ENCODE data around the gene ATP2B3.
"Not testable (repeated sequence)": the region's sequence is repeated elsewhere in the genome, so short reads cannot be mapped to it uniquely, and the experiment has no call there.

The ATP2B3 gene

DNA sequence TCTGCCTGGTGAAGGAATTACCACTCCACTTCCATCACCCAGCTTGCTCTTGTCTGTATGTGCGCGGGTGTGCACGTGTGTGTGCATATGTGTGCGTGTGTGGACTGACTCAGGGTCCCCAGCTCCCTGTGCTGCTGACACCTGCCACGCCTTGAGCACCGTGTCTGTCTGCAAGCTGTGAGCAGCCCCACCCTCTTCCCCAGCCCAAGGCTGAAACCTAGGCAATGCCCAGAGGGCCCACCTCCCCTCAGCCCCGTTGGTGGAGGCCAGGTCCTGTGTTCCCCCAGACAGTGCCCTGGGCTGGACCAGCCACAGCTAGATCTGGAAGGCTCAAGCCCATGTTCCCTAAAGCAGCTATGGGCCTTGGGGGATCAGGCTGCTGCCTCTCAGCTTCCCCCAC is 83.5 kb downstream of the ATP2B3 start:
- no peak overlapping the region for H3K4me3 ChIP-seq (ENCODE audit: low read length)

DNA sequence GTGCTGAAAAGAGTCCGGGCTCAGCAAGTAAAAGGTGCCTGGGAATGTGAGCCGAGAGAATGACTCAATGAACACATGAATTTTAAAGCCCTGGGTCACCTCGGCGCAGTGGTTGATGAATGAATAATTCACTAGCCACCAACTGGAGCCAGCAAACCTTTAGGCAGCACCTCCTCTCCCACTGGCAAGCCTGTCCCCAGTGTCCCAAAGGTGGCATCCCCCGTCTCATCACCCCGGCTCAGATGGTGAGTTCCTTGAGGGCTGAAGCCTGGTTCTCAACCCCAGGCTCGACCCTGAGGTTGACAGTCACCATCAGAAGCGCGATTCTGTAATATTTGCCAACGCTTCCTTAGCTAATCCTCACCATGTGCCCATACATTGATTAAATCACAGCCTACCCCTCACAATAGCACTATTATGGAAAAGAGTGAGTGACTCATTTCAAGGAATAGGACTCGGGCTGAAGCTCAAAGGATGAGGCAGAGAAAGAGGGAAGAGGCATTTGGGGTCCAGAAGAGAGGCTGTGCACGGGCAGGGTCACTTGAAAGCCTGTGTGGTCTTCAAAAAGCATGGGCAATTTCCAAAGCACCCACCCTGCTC is 84.2 kb downstream of the ATP2B3 start:
- TF ChIP-seq ZNF274 (IDR thresholded peaks at IDR 0.05; ENCODE audit: low read depth, low read length): no peak
- H3K4me3 ChIP-seq (ENCODE audit: low read length): no peak overlapping the region

More for the DNA sequence above, 83.5 kb downstream of the ATP2B3 start:
- no peak for TF ChIP-seq ZNF274 (IDR thresholded peaks at IDR 0.05; ENCODE audit: low read depth, low read length)

DNA sequence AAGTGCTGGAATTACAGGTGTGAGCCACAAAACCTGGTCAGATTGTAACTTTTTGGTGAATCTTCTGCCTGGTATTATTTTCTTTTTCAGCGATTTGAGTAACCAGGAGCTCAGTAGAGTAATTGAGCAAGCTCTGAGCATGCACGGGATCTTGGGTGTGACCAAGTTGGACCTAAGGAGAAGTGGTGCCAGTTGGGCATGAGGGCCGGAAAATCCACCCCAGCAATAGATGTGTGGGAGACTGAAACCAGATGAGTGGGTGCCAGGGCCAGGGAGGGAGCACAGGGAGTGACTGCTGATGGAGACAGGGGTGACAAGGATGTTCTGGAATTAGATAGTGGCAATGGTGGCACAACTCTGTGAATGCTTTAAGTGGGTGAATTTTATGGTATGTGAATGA is 85.2 kb downstream of the ATP2B3 start:
- TF ChIP-seq ZNF274 (IDR thresholded peaks at IDR 0.05; ENCODE audit: low read depth, low read length): no peak
- no peak overlapping the region for H3K4me3 ChIP-seq (ENCODE audit: low read length)

DNA sequence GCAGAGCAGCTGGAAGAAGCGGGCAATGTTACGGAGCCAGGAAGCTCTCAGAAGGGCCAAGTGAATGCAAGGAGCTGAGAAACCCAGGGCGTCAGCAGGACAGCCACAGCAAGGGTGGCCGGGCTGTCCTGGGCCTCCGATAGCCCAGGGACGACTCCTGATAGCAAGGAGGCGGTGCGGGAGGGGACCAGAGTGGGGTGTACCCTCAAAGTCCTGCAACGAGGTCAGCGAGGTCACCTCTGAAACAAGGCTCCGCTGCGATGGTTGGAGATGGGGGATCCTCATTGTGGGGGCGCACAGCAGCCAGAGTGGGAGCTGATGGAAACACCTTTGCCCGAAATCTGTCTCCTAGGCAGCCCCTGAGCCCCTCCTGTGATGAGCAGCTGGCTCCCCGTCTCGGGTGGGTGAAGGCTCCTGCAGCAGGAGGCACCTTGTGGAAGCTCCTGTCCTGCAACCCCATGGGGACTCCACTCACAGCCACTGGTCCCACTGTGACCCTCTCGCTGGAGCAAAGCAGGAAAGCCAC is 85.8 kb downstream of the ATP2B3 start:
- H3K4me3 ChIP-seq (ENCODE audit: low read length): no peak overlapping the region
- no peak for TF ChIP-seq ZNF274 (IDR thresholded peaks at IDR 0.05; ENCODE audit: low read depth, low read length)

DNA sequence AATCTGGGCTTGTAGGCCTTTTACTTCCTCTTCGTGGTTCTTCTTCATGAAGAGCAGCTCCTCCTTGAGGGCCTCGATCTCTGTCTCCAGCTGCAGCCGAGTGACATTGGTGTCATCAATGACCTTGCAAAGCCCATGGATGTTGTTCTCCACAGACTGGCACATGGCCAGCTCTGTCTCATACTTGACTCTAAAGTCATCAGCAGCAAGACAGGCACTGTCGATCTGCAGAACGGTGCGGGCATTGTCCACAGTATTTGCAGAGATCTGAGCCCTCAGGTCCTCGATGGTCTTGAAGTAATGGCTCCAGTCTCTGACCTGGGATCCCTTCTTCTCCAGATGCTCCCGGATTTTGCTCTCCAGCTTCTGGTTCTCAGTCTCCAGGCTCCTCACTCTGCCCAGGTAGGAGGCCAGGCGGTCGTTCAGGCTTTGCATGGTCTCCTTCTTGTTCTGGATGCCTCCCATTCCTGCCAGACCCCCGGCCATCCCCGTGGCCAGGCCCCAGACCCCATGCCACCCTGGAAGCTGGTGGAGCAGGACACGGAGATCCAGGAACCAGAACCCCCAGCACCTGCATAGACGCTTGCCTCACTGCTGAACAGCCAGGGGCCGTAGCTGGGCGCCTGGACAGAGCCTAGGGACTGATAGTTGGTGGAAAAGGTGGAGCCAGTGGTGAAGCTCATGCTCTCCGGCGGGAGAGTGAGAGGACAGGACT is 87.4 kb downstream of the ATP2B3 start:
- not testable (repeated sequence) for H3K4me3 ChIP-seq (ENCODE audit: low read length)

DNA sequence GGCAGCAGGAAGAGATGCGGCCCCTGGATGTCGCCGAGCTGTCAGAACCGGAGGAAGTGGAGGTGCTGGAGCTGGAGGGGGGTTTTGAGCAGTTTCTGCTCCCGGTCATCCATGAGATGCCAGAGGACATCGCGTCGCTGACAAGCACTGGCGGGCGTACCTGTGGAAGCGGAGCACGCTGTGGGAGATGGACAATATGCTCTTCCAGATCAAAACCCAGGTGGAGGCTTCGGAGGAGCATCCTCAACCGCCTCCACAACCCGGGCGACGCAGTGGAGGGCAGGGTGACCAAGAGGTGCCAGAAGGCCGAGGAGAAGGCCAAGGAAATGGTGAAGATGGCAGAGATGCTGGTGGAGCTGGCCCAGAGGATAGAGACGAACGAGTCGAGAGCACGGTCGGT is 89.1 kb downstream of the ATP2B3 start:
- TF ChIP-seq ZNF274 (IDR thresholded peaks at IDR 0.05; ENCODE audit: low read depth, low read length): no peak
- H3K4me3 ChIP-seq (ENCODE audit: low read length): no peak overlapping the region

DNA sequence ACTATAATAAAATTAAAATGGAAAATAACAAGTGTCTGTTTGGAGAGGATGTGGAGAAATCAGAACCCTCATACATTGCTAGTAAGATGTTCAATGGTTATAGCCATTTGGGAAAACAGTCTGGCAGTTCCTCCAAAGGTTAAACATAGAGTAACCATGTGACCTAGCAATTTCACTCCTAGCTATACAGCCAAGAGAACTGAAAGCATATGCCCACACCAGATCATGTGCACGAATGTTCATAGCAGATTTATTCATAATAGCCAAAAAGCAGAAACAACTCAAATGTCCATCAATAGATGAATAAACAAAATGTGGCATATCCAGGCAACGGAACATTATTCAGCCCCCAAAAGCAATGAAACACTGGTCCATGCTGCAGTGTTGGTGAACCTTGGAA is 90.9 kb downstream of the ATP2B3 start:
- TF ChIP-seq ZNF274 (IDR thresholded peaks at IDR 0.05; ENCODE audit: low read depth, low read length): no peak

DNA sequence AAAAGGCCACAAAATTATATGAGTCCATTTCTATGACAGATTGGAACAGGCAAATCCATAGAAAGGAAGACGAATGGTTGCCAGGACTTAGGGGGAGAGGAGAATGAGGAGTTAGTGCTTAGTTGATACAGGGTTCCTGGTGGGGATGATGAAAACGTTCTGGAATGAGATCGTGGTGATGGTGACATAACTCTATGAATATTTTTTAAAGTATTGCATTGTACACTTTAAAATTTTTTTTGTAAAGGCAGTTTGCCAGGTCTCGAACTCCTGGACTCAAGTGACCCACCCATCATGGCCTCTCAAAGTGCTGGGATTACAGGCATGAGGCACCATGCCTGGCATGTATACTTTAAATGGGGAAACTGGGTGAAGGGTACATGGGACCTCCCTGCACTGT is 91.4 kb downstream of the ATP2B3 start:
- no peak for TF ChIP-seq ZNF274 (IDR thresholded peaks at IDR 0.05; ENCODE audit: low read depth, low read length)
- no peak overlapping the region for H3K4me3 ChIP-seq (ENCODE audit: low read length)

More for the DNA sequence above, 90.9 kb downstream of the ATP2B3 start:
- H3K4me3 ChIP-seq (ENCODE audit: low read length): no peak overlapping the region

DNA sequence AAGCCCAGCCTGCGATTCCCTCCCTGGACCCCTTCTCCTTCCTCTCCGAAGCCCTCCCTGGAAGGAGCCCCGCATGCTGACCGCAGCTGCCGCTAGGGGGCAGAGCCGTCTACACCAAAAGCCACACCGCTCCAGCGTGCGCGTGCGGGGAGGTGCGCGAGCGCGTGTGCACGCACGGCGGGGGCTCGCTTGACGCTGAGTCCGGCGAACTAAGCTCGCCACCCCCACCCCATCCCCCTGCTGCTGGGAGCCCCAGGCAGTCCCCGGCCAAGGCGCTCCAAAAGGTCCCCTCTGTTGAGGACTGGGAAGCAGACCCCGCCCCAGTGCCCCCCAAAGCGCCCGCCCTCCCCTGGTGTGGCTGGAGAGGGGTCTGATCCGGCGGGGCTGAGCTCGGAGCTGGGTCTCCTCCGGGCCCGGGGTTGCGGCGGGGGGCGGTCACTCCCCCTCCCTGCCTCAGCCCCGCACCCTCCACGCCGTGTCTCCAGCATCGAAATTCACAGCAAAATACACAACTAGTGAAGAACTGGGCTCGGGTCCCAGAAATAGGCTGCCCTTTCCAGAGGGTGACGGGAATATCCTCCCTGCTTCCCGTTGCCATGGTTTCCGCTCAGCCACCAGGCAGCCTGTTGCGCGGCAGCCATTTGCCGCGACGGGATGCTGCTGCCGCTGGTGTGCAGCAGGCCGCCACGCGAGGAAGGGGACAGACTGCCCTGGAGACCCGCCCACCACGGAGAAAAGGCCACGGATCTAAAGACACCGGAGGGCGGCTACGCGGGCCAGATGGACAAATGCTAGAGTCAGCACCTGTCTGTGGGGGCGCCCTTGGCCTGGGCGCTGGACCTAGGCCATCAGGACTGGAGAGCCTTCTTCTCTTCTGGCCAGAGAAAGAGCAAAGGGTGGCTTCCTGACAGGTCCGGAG is 92.7 kb downstream of the ATP2B3 start:
- H3K4me3 ChIP-seq (ENCODE audit: low read length): no peak overlapping the region; the same call in 1 of the 2 replicates
- TF ChIP-seq ZNF274 (IDR thresholded peaks at IDR 0.05; ENCODE audit: low read depth, low read length): no peak

DNA sequence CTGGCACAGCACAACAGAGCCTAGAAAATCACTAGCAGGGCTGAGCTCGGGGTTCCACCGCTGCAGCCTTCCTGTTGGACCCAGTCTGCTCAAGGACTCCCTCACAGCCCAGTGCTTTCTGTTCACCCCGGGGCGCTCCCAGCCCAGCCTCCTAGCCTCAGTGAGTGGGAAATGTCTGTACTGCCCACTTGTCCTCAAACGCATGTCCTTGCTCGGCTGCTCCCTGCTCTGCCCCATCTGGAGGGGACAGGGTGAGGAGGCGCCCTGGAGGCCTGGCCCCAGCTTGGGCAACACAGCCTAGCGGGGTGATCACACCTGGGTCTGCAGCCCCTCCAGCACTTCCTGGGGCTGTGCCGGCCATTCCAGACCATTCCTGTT is 93.4 kb downstream of the ATP2B3 start:
- H3K4me3 ChIP-seq (ENCODE audit: low read length): no peak overlapping the region
- no peak for TF ChIP-seq ZNF274 (IDR thresholded peaks at IDR 0.05; ENCODE audit: low read depth, low read length)

DNA sequence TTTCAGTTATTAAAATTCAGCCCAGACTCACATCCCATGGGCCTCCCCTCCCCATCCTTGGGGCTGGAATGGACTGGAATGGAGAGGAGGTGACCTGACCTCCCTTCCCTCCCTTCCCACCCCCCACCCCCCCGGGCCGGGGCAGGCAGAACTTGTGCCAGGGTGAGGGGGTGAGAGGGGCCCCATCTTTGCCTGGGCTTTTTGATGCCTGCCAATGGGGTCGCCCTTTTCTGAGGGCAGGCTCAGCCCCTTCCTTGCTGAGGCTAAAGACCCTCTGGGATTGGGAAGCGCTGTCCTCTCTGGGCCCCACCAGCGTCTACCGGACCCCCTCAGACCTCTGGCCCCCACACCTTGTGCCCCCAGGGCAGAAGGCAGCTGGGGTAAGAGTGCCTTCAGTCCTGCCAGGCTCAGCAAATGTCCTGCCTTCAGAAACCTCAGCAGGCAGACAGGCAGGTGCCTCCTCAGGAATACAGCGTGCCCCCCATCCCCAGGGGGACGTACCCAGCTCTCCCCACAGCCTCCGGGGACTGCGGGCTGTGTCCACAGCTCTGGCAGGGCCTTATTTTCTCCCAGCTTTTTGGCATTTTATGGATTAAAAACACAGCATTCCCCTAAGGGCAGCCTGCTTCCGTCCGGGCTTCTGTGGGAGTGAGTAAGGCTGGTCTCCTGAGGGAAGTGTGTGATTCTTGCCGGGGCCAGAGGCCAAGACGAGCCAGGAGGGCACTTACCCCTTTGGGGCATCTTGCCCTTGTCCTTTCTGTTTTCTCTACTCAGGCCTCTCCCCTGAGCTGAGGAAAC is 94.1 kb downstream of the ATP2B3 start:
- no peak for TF ChIP-seq ZNF274 (IDR thresholded peaks at IDR 0.05; ENCODE audit: low read depth, low read length)
- H3K4me3 ChIP-seq (ENCODE audit: low read length): no peak overlapping the region

DNA sequence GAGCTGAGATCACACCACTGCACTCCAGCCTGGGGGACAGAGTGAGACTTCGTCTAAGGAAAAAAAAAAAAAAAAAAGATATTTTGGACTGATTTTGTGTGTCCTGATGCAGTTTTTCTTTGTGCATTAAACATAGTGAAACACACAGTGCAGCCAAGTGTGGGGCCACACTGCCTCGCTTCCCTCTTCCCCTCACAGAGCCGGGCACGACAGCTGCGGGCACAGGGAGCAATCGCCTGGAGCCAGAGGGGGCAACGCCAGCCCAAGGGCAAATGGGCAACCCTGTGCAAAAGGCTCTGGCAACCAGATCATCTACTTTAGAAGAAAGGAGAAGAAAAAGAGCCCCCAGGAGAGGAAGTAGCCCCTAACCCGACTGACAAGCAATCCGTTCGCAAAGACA is 95.0 kb downstream of the ATP2B3 start:
- no peak for TF ChIP-seq ZNF274 (IDR thresholded peaks at IDR 0.05; ENCODE audit: low read depth, low read length)
- H3K4me3 ChIP-seq (ENCODE audit: low read length): no peak overlapping the region

DNA sequence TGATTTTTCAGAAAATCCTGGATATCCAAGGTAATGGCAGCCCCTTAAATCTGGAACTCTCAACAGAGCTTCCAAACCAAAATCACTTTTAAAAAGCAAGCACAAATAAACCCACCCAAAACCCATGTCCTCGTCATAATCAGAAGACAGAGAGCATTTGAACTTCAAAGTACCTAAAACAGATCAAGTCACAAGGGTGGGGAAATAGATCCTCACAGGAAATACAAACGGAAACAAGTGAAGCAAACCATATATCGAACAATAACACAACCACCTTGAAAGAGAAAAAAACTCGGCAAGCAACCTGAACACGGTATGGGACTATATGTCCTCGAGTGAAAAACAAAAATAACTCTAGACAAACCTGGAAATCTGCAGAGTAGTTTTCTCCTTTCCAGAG is 97.4 kb downstream of the ATP2B3 start:
- no peak for TF ChIP-seq ZNF274 (IDR thresholded peaks at IDR 0.05; ENCODE audit: low read depth, low read length)
- H3K4me3 ChIP-seq (ENCODE audit: low read length): no peak overlapping the region

DNA sequence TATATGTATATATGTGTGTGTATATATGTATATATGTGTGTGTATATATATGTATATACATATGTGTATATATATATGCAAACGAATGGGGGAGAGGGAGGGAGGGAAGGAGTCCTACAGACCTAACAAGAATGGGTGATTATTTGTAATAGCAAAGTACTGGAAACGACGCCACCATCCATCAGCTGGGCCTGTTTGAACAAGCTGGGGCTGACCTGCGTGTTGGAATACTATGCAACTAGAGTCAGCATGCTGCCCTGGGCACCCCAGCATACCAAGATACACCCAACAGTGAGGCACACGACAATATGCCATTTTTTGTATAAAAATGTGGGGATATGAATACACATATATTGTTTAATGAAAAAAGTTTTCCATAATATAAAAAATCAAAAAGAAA is 103.1 kb downstream of the ATP2B3 start:
- H3K4me3 ChIP-seq (ENCODE audit: low read length): no peak overlapping the region
- TF ChIP-seq ZNF274 (IDR thresholded peaks at IDR 0.05; ENCODE audit: low read depth, low read length): no peak

Data from GM08714 (cell line).